HEK293 (cell line): ENCODE data around the gene NLRX1.
A peak's percentile ranks its signal among the peaks of the same experiment; 100 is the strongest.

Source experiments
- CTCF ChIA-PET: fragments of 350-600 bp; formaldehyde crosslinking; extraction: SDS; loops from one replicate; lab custom pipeline; 2021; ENCODE audit warnings: antibody characterized with exemption; lab: Yijun Ruan, JAX
- POLR2A ChIA-PET: fragments of 300-600 bp; formaldehyde crosslinking; extraction: SDS; loops from one replicate; lab custom pipeline; 2020; ENCODE audit warnings: antibody characterized with exemption, inconsistent platforms; lab: Yijun Ruan, JAX
- H3K27ac ChIP-seq: fragments of 200-500 bp; sonication (Bioruptor generic); 2 replicates; pipeline ENCODE4 v1.5.1; 2014; ENCODE audit warnings: low read depth, low read length, control low read depth, inconsistent platforms; ENCODE audit errors: extremely low read depth
- H3K36me3 ChIP-seq, 2 experiments: fragments of 200-500 bp in 1 of 2; sonication (Bioruptor generic) in 1 of 2; 1 replicate in 1 of 2; 2 replicates in 1 of 2; pipeline ENCODE4 v1.5.1; 2014 to 2017; ENCODE audit warnings: inconsistent platforms in 2 of 2, low read length in 2 of 2; ENCODE audit not compliant: control insufficient read depth in 2 of 2, insufficient read depth in 1 of 2
- H3K4me1 ChIP-seq: fragments of 200-500 bp; sonication (Bioruptor generic); 2 replicates; pipeline ENCODE4 v1.5.1; 2014; ENCODE audit warnings: mild to moderate bottlenecking, low read length, inconsistent platforms; ENCODE audit not compliant: control insufficient read depth, insufficient read depth
- H3K4me3 ChIP-seq: 2 replicates; pipeline ENCODE4 v1.5.1; 2011; ENCODE audit warnings: low read depth, mild to moderate bottlenecking, control low read depth, low read length, moderate library complexity
- H3K9me3 ChIP-seq: fragments of 200-500 bp; sonication (Bioruptor generic); 2 replicates; pipeline ENCODE4 v1.5.1; 2014; ENCODE audit warnings: low read depth, low read length, inconsistent platforms; ENCODE audit not compliant: control insufficient read depth, insufficient read depth
- ATF2 ChIP-seq: fragments of 450-650 bp; formaldehyde crosslinking; IDR thresholded peaks from 2 replicates; pipeline ENCODE4 v1.5.1; 2016; ENCODE audit warnings: missing biosample characterization, missing genetic modification characterization, low read depth
- FEZF1 ChIP-seq: fragments of 450-650 bp; formaldehyde crosslinking; IDR thresholded peaks from 2 replicates; pipeline ENCODE4 v1.5.1; 2016; ENCODE audit warnings: missing biosample characterization, missing genetic modification characterization
- GLI2 ChIP-seq: fragments of 450-650 bp; formaldehyde crosslinking; IDR thresholded peaks from 2 replicates; pipeline ENCODE4; 2017; ENCODE audit warnings: missing biosample characterization, missing genetic modification characterization, low read depth, borderline replicate concordance
- GLIS1 ChIP-seq: fragments of 450-650 bp; formaldehyde crosslinking; IDR thresholded peaks from 2 replicates; pipeline ENCODE4 v1.5.1; 2016; ENCODE audit warnings: missing biosample characterization, missing genetic modification characterization
- HIC1 ChIP-seq: fragments of 450-650 bp; formaldehyde crosslinking; IDR thresholded peaks from 2 replicates; pipeline ENCODE4 v1.5.1; 2016; ENCODE audit warnings: missing biosample characterization, missing genetic modification characterization
- INSM2 ChIP-seq: fragments of 450-650 bp; formaldehyde crosslinking; IDR thresholded peaks from 2 replicates; pipeline ENCODE4 v1.5.1; 2016; ENCODE audit warnings: missing biosample characterization, missing genetic modification characterization
- PRDM10 ChIP-seq: fragments of 450-650 bp; formaldehyde crosslinking; IDR thresholded peaks from 2 replicates; pipeline ENCODE4 v1.5.1; 2016; ENCODE audit warnings: missing biosample characterization, missing genetic modification characterization
- PRDM6 ChIP-seq: fragments of 450-650 bp; formaldehyde crosslinking; IDR thresholded peaks from 2 replicates; pipeline ENCODE4 v1.5.1; 2017; ENCODE audit warnings: missing biosample characterization, missing genetic modification characterization
- WT1 ChIP-seq: fragments of 450-650 bp; formaldehyde crosslinking; IDR thresholded peaks from 2 replicates; pipeline ENCODE4 v1.5.1; 2016; ENCODE audit warnings: missing biosample characterization, missing genetic modification characterization
- ZBTB17 ChIP-seq: fragments of 450-650 bp; formaldehyde crosslinking; IDR thresholded peaks from 2 replicates; pipeline ENCODE4 v1.5.1; 2016; ENCODE audit warnings: missing biosample characterization, missing genetic modification characterization
- ZBTB20 ChIP-seq: fragments of 450-650 bp; formaldehyde crosslinking; IDR thresholded peaks from 2 replicates; pipeline ENCODE4 v1.5.1; 2016; ENCODE audit warnings: missing biosample characterization, missing genetic modification characterization
- ZIC2 ChIP-seq: fragments of 450-650 bp; formaldehyde crosslinking; IDR thresholded peaks from 2 replicates; pipeline ENCODE4 v1.5.1; 2016; ENCODE audit warnings: missing biosample characterization, missing genetic modification characterization
- ZNF18 ChIP-seq: fragments of 450-650 bp; formaldehyde crosslinking; IDR thresholded peaks from 2 replicates; pipeline ENCODE4 v1.5.1; 2016; ENCODE audit warnings: missing biosample characterization, missing genetic modification characterization
- ZNF2 ChIP-seq: fragments of 450-650 bp; formaldehyde crosslinking; IDR thresholded peaks from 2 replicates; pipeline ENCODE4 v1.5.1; 2016; ENCODE audit warnings: missing biosample characterization, missing genetic modification characterization
- ZNF398 ChIP-seq: fragments of 450-650 bp; formaldehyde crosslinking; IDR thresholded peaks from 2 replicates; pipeline ENCODE4 v1.5.1; 2017; ENCODE audit warnings: missing biosample characterization, missing genetic modification characterization
- ZNF433 ChIP-seq: fragments of 450-650 bp; formaldehyde crosslinking; IDR thresholded peaks from 2 replicates; pipeline ENCODE4 v1.5.1; 2016; ENCODE audit warnings: missing biosample characterization, missing genetic modification characterization, low read depth
- ZNF600 ChIP-seq: fragments of 450-650 bp; formaldehyde crosslinking; IDR thresholded peaks from 2 replicates; pipeline ENCODE4 v1.5.1; 2016; ENCODE audit warnings: missing biosample characterization, missing genetic modification characterization
- ZNF626 ChIP-seq: fragments of 450-650 bp; sonication (Bioruptor Pico); formaldehyde crosslinking; IDR thresholded peaks from 2 replicates; pipeline ENCODE4 v1.5.1; 2018; ENCODE audit warnings: missing biosample characterization, missing genetic modification characterization, inconsistent platforms
- ZNF629 ChIP-seq: fragments of 450-650 bp; formaldehyde crosslinking; IDR thresholded peaks from 2 replicates; pipeline ENCODE4 v1.5.1; 2017; ENCODE audit warnings: missing biosample characterization, missing genetic modification characterization
- ZNF660 ChIP-seq: fragments of 450-650 bp; IDR thresholded peaks from 2 replicates; pipeline ENCODE4 v1.5.1; 2018; ENCODE audit warnings: missing biosample characterization, mild to moderate bottlenecking, missing genetic modification characterization

NLRX1 gene

GRCh38 chr11:119120639-119121007 lies 47.9 kb upstream of the NLRX1 start:
- ChIA-PET CTCF (interaction anchor here (0.9 to 1.5 kb wide), 2 partner anchors 14 to 21 kb away, joined by 3 read pairs; no protein-coding TSS in a partner anchor), POLR2A (interaction anchor here (1.6 to 3.6 kb wide), 5 partner anchors 12 to 48 kb away, joined by 5 to 51 read pairs (median 22); partner anchors contain the start of genes C2CD2L, DPAGT1 and NLRX1)
- peak overlapping the region; percentile 32 for H3K4me3 ChIP-seq

More at GRCh38 chr11:119120639-119121007, 47.9 kb upstream of the NLRX1 start:
- Histone ChIP-seq H3K36me3 (peaks cover 3 to 30% of the 10 kb centered on the region in 2 experiments; a peak in 2 of 3 replicates), H3K27ac (peak overlapping the region; percentile 20; the same call in 1 of the 2 replicates), H3K9me3 (no peaks in the 10 kb centered on the region), H3K4me1 (peaks cover 4% of the 10 kb centered on the region; the same call in 1 of the 2 replicates)
- TF ChIP-seq GLI2 (tag by site-specific recombination) = peak; percentile 21; the same call in 1 of the 2 replicates
- peak; percentile 67; the same call in 1 of the 2 replicates for TF ChIP-seq ZNF2 (tag by site-specific recombination)
- TF ChIP-seq HIC1 (tag by site-specific recombination) = no peak
- no peak for TF ChIP-seq ZIC2 (tag by site-specific recombination)
- peak; percentile 56; the same call in 1 of the 2 replicates for TF ChIP-seq PRDM10
- peak; percentile 40; the same call in 1 of the 2 replicates for TF ChIP-seq ZNF629 (tag by site-specific recombination)
- TF ChIP-seq ZNF660 (tag by site-specific recombination) = 0 out of 2 replicates have a peak, but pooled peaks have one; percentile 22
- 0 out of 2 replicates have a peak, but pooled peaks have one; percentile 16 for TF ChIP-seq ZBTB20 (tag by site-specific recombination)
- TF ChIP-seq ATF2 (tag by site-specific recombination) = no peak
- TF ChIP-seq ZNF398 (tag by site-specific recombination) = 0 out of 2 replicates have a peak, but pooled peaks have one; percentile 14
- TF ChIP-seq ZNF626 (tag by site-specific recombination) = no peak
- peak; percentile 60; the same call in 1 of the 2 replicates for TF ChIP-seq ZBTB17 (tag by site-specific recombination)
- 0 out of 2 replicates have a peak, but pooled peaks have one; percentile 15 for TF ChIP-seq FEZF1 (tag by site-specific recombination)
- TF ChIP-seq ZNF600 = peak; percentile 70
- TF ChIP-seq ZNF18 (tag by site-specific recombination) = peak; percentile 52; the same call in 1 of the 2 replicates
- no peak for TF ChIP-seq ZNF433
- peak; percentile 43; the same call in 1 of the 2 replicates for TF ChIP-seq WT1 (tag by site-specific recombination)
- TF ChIP-seq INSM2 (tag by site-specific recombination) = 0 out of 2 replicates have a peak, but pooled peaks have one; percentile 34
- TF ChIP-seq PRDM6 (tag by site-specific recombination) = peak; percentile 54
- peak; percentile 54 for TF ChIP-seq GLIS1 (tag by site-specific recombination)
